ENCODE results near the gene TIAM2.
"Not testable (repeated sequence)": the region's sequence is repeated elsewhere in the genome, so short reads cannot be mapped to it uniquely, and the experiment has no call there.

TIAM2 gene

DNA sequence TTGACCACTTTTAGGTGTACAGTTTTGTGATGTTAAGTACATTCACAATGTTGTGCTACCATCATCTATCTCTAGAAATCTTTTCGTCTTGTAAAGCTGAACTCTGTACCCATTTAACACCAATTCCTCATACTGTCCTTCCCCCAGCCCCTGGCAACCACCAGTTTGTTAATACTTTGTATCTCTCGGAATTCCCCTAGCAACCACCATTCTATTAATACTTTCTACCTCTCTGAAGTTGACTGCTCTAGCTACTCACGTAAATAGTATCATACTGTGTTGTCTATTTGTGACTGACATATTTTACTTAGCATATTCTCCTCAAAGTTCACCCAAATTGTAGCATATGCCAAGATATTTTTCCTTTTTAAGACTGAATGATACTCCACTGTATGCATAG, 186.4 kb downstream of the TIAM2 start:
- no peak overlapping the region for H3K27ac ChIP-seq (ENCODE audit: low read depth, low read length)
- H3K18ac ChIP-seq (ENCODE audit: low read length), result no peak overlapping the region
- H2BK120ac ChIP-seq (ENCODE audit: low read depth, low read length), result no peak overlapping the region
- H3K79me2 ChIP-seq (ENCODE audit: control insufficient read depth, insufficient read depth, low read length), result no peaks in the 10 kb centered on the region
- no peak overlapping the region for H3K23ac ChIP-seq (ENCODE audit: low read length)
- H3K4me2 ChIP-seq (ENCODE audit: low read length), result no peak overlapping the region
- no peak overlapping the region for H3K4me3 ChIP-seq (ENCODE audit: low read length)
- H3K79me1 ChIP-seq (ENCODE audit: low read length), result no peaks in the 10 kb centered on the region
- H4K8ac ChIP-seq (ENCODE audit: low read depth, low read length), result no peak overlapping the region
- no peak overlapping the region for H3K56ac ChIP-seq (ENCODE audit: low read length)
- H3K27me3 ChIP-seq (ENCODE audit: insufficient read depth, low read length, poor library complexity), result no peaks in the 10 kb centered on the region
- DNase-seq, result no peak
- no CpG with 5 or more reads among the region's 3 CpGs for WGBS (ENCODE audit: extremely low coverage, insufficient coverage, low lambda C conversion rate)
- no peak overlapping the region for H4K5ac ChIP-seq (ENCODE audit: low read length)
- no peak overlapping the region for H2BK15ac ChIP-seq (replicated peaks; ENCODE audit: low read depth)
- no peak overlapping the region for H2AK5ac ChIP-seq (ENCODE audit: low read length)
- H3K36me3 ChIP-seq (ENCODE audit: control insufficient read depth, insufficient read depth, low read length), result no peaks in the 10 kb centered on the region
- H3K9ac ChIP-seq (ENCODE audit: low read length), result no peak overlapping the region
- H3K4ac ChIP-seq (ENCODE audit: low read depth, low read length), result no peak overlapping the region
- peaks cover 4% of the 10 kb centered on the region for H3K4me1 ChIP-seq (ENCODE audit: control insufficient read depth, low read depth, low read length)
- H2BK5ac ChIP-seq (ENCODE audit: low read length), result no peak overlapping the region

DNA sequence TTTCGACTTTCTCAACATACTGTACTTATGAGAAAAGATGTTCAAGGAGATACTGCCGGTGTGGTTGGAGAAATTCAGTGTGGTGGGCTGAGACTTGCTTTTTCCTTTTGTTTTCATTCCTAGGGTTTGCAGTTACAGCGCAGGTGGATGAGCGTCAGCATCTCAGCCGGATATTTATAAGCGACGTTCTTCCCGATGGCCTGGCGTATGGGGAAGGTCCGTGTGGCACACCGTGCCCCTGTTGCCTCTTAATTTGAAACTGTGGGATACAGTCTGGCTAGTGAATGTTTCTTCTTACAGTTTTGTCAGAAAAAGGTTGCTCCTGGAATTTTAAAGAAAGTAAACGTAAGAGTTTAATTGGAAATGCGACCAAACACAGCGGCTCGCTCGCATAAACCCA, 187.0 kb downstream of the TIAM2 start:
- no peak overlapping the region for H3K23ac ChIP-seq (ENCODE audit: low read length)
- H2BK120ac ChIP-seq (ENCODE audit: low read depth, low read length), result no peak overlapping the region
- H3K4ac ChIP-seq (ENCODE audit: low read depth, low read length), result no peak overlapping the region
- H3K4me3 ChIP-seq (ENCODE audit: low read length), result no peak overlapping the region
- no peak overlapping the region for H3K4me2 ChIP-seq (ENCODE audit: low read length)
- no peaks in the 10 kb centered on the region for H3K27me3 ChIP-seq (ENCODE audit: insufficient read depth, low read length, poor library complexity)
- WGBS (ENCODE audit: extremely low coverage, insufficient coverage, low lambda C conversion rate), result no CpG with 5 or more reads among the region's 16 CpGs
- no peak overlapping the region for H3K18ac ChIP-seq (ENCODE audit: low read length)
- H3K27ac ChIP-seq (ENCODE audit: low read depth, low read length), result no peak overlapping the region
- H4K5ac ChIP-seq (ENCODE audit: low read length), result no peak overlapping the region
- H3K9ac ChIP-seq (ENCODE audit: low read length), result no peak overlapping the region
- H2BK5ac ChIP-seq (ENCODE audit: low read length), result no peak overlapping the region
- H3K79me1 ChIP-seq (ENCODE audit: low read length), result no peaks in the 10 kb centered on the region
- no peak for DNase-seq
- no peak overlapping the region for H2BK15ac ChIP-seq (replicated peaks; ENCODE audit: low read depth)
- no peak overlapping the region for H4K8ac ChIP-seq (ENCODE audit: low read depth, low read length)
- H3K56ac ChIP-seq (ENCODE audit: low read length), result no peak overlapping the region
- H3K79me2 ChIP-seq (ENCODE audit: control insufficient read depth, insufficient read depth, low read length), result no peaks in the 10 kb centered on the region
- no peaks in the 10 kb centered on the region for H3K36me3 ChIP-seq (ENCODE audit: control insufficient read depth, insufficient read depth, low read length)
- H2AK5ac ChIP-seq (ENCODE audit: low read length), result no peak overlapping the region
- H3K4me1 ChIP-seq (ENCODE audit: control insufficient read depth, low read depth, low read length), result peaks cover 4% of the 10 kb centered on the region

DNA sequence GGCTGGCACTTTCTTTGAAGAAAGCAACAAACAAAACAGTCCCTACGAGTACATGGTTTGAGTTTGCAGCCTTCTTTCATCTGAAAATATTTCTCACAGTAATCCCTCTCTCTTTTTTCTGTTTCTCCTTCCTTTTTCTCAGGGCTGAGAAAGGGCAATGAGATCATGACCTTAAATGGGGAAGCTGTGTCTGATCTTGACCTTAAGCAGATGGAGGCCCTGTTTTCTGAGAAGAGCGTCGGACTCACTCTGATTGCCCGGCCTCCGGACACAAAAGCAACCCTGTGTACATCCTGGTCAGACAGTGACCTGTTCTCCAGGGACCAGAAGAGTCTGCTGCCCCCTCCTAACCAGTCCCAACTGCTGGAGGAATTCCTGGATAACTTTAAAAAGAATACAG, 188.0 kb downstream of the TIAM2 start:
- Histone ChIP-seq H3K79me2 (ENCODE audit: control insufficient read depth, insufficient read depth, low read length) (no peaks in the 10 kb centered on the region), H2BK5ac (ENCODE audit: low read length) (no peak overlapping the region), H3K4me2 (ENCODE audit: low read length) (no peak overlapping the region), H3K27ac (ENCODE audit: low read depth, low read length) (no peak overlapping the region), H4K5ac (ENCODE audit: low read length) (no peak overlapping the region), H2BK120ac (ENCODE audit: low read depth, low read length) (no peak overlapping the region), H2BK15ac (replicated peaks; ENCODE audit: low read depth) (no peak overlapping the region), H3K18ac (ENCODE audit: low read length) (no peak overlapping the region), H2AK5ac (ENCODE audit: low read length) (no peak overlapping the region), H3K79me1 (ENCODE audit: low read length) (no peaks in the 10 kb centered on the region), H3K9ac (ENCODE audit: low read length) (no peak overlapping the region), H3K4me1 (ENCODE audit: control insufficient read depth, low read depth, low read length) (peaks cover 4% of the 10 kb centered on the region), H3K56ac (ENCODE audit: low read length) (no peak overlapping the region), H4K8ac (ENCODE audit: low read depth, low read length) (no peak overlapping the region), H3K23ac (ENCODE audit: low read length) (no peak overlapping the region), H3K27me3 (ENCODE audit: insufficient read depth, low read length, poor library complexity) (no peaks in the 10 kb centered on the region), H3K4ac (ENCODE audit: low read depth, low read length) (no peak overlapping the region), H3K36me3 (ENCODE audit: control insufficient read depth, insufficient read depth, low read length) (no peaks in the 10 kb centered on the region), H3K4me3 (ENCODE audit: low read length) (no peak overlapping the region)
- no peak for DNase-seq
- no CpG with 5 or more reads among the region's 5 CpGs for WGBS (ENCODE audit: extremely low coverage, insufficient coverage, low lambda C conversion rate)

DNA sequence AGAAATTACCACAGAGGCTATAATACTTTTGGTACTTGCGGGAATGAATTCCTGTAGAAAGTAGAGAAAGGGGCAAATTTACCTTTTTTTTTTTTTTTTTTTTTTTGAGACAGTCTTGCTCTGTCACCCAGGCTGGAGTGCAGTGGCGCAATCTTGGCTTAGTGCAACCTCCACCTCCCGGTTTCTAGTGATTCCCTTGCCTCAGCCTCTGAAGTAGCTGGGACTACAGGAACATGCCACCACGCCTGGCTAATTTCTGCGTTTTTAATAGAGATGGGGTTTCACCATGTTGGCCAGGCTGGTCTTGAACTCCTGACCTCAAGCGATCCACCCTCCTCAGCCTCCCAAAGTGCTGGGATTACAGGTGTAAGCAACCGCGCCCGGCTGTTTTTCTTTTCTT, 189.9 kb downstream of the TIAM2 start:
- not testable (repeated sequence) for H3K36me3 ChIP-seq (ENCODE audit: control insufficient read depth, insufficient read depth, low read length); H3K4ac ChIP-seq (ENCODE audit: low read depth, low read length)
- WGBS (ENCODE audit: extremely low coverage, insufficient coverage, low lambda C conversion rate), result no CpG with 5 or more reads among the region's 9 CpGs

DNA sequence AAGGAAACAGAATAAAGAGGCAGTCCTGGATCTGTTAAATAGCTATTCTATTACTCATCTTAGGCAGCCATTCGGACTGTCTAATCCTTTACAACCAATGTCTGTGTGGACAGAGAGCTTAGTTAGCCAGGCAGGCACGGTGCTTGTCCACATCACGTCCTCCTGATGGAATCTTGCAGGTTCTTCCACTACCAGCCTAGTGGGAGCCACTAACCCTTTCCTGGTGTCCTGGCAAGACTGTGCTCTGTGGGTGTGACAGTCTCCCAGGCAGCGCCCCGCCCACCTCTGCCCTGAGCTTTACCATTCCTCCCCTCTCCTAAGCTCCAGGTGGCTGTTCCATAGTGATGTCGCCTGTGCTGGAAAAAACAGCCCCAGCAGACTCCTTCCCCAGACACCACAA, 190.4 kb downstream of the TIAM2 start:
- Histone ChIP-seq H3K27ac (ENCODE audit: low read depth, low read length) (no peak overlapping the region), H3K36me3 (ENCODE audit: control insufficient read depth, insufficient read depth, low read length) (no peaks in the 10 kb centered on the region), H3K4me2 (ENCODE audit: low read length) (no peak overlapping the region)

More for the DNA sequence above, 189.9 kb downstream of the TIAM2 start:
- not testable (repeated sequence) for H3K9ac ChIP-seq (ENCODE audit: low read length); H3K27ac ChIP-seq (ENCODE audit: low read depth, low read length); H3K4me3 ChIP-seq (ENCODE audit: low read length); H3K4me2 ChIP-seq (ENCODE audit: low read length); H4K5ac ChIP-seq (ENCODE audit: low read length); H2BK15ac ChIP-seq (replicated peaks; ENCODE audit: low read depth); H3K56ac ChIP-seq (ENCODE audit: low read length); H2AK5ac ChIP-seq (ENCODE audit: low read length); H3K23ac ChIP-seq (ENCODE audit: low read length); H2BK5ac ChIP-seq (ENCODE audit: low read length); H3K79me2 ChIP-seq (ENCODE audit: control insufficient read depth, insufficient read depth, low read length); H3K79me1 ChIP-seq (ENCODE audit: low read length); H3K4me1 ChIP-seq (ENCODE audit: control insufficient read depth, low read depth, low read length); DNase-seq; H4K8ac ChIP-seq (ENCODE audit: low read depth, low read length); H2BK120ac ChIP-seq (ENCODE audit: low read depth, low read length); H3K18ac ChIP-seq (ENCODE audit: low read length); H3K27me3 ChIP-seq (ENCODE audit: insufficient read depth, low read length, poor library complexity)

DNA sequence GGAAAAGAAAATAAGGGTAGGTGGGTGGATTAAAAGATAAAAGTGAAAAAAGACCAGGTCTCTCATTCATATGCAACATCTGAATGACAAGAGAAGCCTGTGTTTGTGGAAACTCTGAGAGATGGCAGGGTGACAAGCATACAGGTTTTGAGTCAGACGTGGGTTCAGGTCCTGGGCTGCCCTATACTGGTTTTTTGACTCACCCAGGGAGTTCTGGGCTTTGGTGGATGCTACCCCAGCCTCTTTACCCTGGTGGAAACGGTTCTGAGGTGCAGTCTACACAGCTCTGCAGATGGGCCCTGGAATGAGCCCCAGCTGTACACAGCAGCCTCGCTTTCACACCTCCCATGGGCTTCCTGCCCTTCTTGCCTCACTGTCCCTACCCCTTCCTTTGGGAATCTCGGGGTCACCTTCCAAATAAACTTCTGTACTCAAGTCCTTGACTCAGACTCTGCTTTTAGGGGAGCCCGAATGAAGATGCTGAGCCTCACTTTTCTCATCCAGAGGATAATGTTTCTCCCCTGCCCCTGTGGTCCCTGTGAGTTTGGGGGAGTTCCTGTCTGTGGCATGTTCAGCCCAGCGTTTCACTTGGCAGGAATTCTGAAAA, 191.0 kb downstream of the TIAM2 start:
- Histone ChIP-seq H3K4me3 (ENCODE audit: low read length) (no peak overlapping the region), H3K4ac (ENCODE audit: low read depth, low read length) (no peak overlapping the region), H3K4me2 (ENCODE audit: low read length) (no peak overlapping the region), H3K23ac (ENCODE audit: low read length) (no peak overlapping the region), H2BK5ac (ENCODE audit: low read length) (no peak overlapping the region), H3K4me1 (ENCODE audit: control insufficient read depth, low read depth, low read length) (peaks cover 4% of the 10 kb centered on the region), H3K79me1 (ENCODE audit: low read length) (no peaks in the 10 kb centered on the region), H3K27me3 (ENCODE audit: insufficient read depth, low read length, poor library complexity) (no peaks in the 10 kb centered on the region), H3K18ac (ENCODE audit: low read length) (no peak overlapping the region), H3K36me3 (ENCODE audit: control insufficient read depth, insufficient read depth, low read length) (no peaks in the 10 kb centered on the region), H2AK5ac (ENCODE audit: low read length) (no peak overlapping the region), H4K5ac (ENCODE audit: low read length) (no peak overlapping the region), H3K27ac (ENCODE audit: low read depth, low read length) (no peak overlapping the region), H2BK15ac (replicated peaks; ENCODE audit: low read depth) (no peak overlapping the region), H3K56ac (ENCODE audit: low read length) (no peak overlapping the region), H3K79me2 (ENCODE audit: control insufficient read depth, insufficient read depth, low read length) (no peaks in the 10 kb centered on the region), H4K8ac (ENCODE audit: low read depth, low read length) (no peak overlapping the region), H2BK120ac (ENCODE audit: low read depth, low read length) (no peak overlapping the region), H3K9ac (ENCODE audit: low read length) (no peak overlapping the region)
- no CpG with 5 or more reads among the region's 6 CpGs for WGBS (ENCODE audit: extremely low coverage, insufficient coverage, low lambda C conversion rate)
- DNase-seq, result peak; percentile 26

More for the DNA sequence above, 190.4 kb downstream of the TIAM2 start:
- Histone ChIP-seq H3K18ac (ENCODE audit: low read length) (no peak overlapping the region), H3K27me3 (ENCODE audit: insufficient read depth, low read length, poor library complexity) (no peaks in the 10 kb centered on the region), H2BK5ac (ENCODE audit: low read length) (no peak overlapping the region), H2BK120ac (ENCODE audit: low read depth, low read length) (no peak overlapping the region), H3K4me1 (ENCODE audit: control insufficient read depth, low read depth, low read length) (peaks cover 4% of the 10 kb centered on the region), H3K79me1 (ENCODE audit: low read length) (no peaks in the 10 kb centered on the region), H3K4me3 (ENCODE audit: low read length) (no peak overlapping the region), H3K23ac (ENCODE audit: low read length) (no peak overlapping the region), H3K4ac (ENCODE audit: low read depth, low read length) (no peak overlapping the region), H2BK15ac (replicated peaks; ENCODE audit: low read depth) (no peak overlapping the region), H2AK5ac (ENCODE audit: low read length) (no peak overlapping the region), H4K8ac (ENCODE audit: low read depth, low read length) (no peak overlapping the region), H4K5ac (ENCODE audit: low read length) (no peak overlapping the region), H3K79me2 (ENCODE audit: control insufficient read depth, insufficient read depth, low read length) (no peaks in the 10 kb centered on the region), H3K9ac (ENCODE audit: low read length) (no peak overlapping the region), H3K56ac (ENCODE audit: low read length) (no peak overlapping the region)
- DNase-seq, result peak; percentile 84
- WGBS (ENCODE audit: extremely low coverage, insufficient coverage, low lambda C conversion rate), result no CpG with 5 or more reads among the region's 6 CpGs

Data from mesendoderm (in vitro differentiated cells).